ENCODE results near the gene JMJD4.

Gene JMJD4

DNA sequence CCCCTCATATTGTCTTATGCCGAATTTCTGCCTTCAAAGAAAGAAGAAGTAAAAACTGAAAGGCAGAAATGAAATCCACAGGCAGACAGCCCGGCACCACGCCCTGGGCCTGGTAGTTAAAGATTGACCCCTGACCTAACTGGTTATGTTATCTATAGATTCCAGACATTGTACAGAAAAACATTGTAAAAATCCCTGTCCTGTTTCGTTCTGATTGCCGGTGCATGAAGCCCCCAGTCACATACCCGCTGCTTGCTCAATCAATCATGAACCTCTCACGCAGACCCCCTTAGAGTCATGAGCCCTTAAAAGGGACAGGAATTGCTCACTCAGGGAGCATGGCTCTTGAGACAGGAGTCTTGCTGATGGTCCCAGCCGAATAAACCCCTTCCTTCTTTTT is 49.3 kb downstream of the JMJD4 start:
- no peaks in the 10 kb centered on the region for H3K79me2 ChIP-seq (ENCODE audit: control insufficient read depth, low read length)
- no peaks in the 10 kb centered on the region for H3K27me3 ChIP-seq (ENCODE audit: control insufficient read depth, low read length)
- no peaks in the 10 kb centered on the region for H3K9me3 ChIP-seq (ENCODE audit: control insufficient read depth, insufficient read depth, low read length)
- TF ChIP-seq EZH2phosphoT487 (IDR thresholded peaks at IDR 0.05; ENCODE audit: borderline replicate concordance, low read length) (no peak), CTCF (IDR thresholded peaks at IDR 0.05; ENCODE audit: low read depth, low read length, poor library complexity, severe bottlenecking) (no peak)
- H3K4me2 ChIP-seq (ENCODE audit: low read length), result no peak overlapping the region
- no peak overlapping the region for H3K27ac ChIP-seq (ENCODE audit: low read depth, low read length)
- no peaks in the 10 kb centered on the region for H4K20me1 ChIP-seq (ENCODE audit: control insufficient read depth, insufficient read depth, low read depth, low read length)
- H3K4me1 ChIP-seq (ENCODE audit: control insufficient read depth, low read length), result no peaks in the 10 kb centered on the region
- no peaks in the 10 kb centered on the region for H3F3A ChIP-seq (ENCODE audit: control insufficient read depth, insufficient read depth)
- no peaks in the 10 kb centered on the region for H3K9me2 ChIP-seq (replicated peaks; ENCODE audit: control insufficient read depth, low read length)
- no peak overlapping the region for H3K4me3 ChIP-seq (ENCODE audit: low read length)
- H3K36me3 ChIP-seq (ENCODE audit: control insufficient read depth, low read length), result no peaks in the 10 kb centered on the region

Measured in DOHH2 (cell line).